Heart left ventricle (tissue), 13 donors: Measurements from ENCODE around the gene MYL11.

Experiments used
- POLR2A ChIP-seq, 2 donors: fragments of 450-650 bp; IDR thresholded peaks; one replicate each; pipeline ENCODE4 v1.6.1; 2017; ENCODE audit warnings: antibody characterized with exemption in 2 of 2, mild to moderate bottlenecking in 2 of 2, moderate library complexity in 2 of 2
- TF ChIP-seq, protein P1 (sequence below), 12 donors: fragments of 200-600 bp; sonication (generic) in 4 of 12; IDR thresholded peaks; one replicate each; pipeline versions ENCODE4 v1.5.0 to v1.8.0; 2018 to 2022; ENCODE audit warnings: antibody characterized with exemption in 12 of 12, mild to moderate bottlenecking in 5 of 12
- donor health status: ischemic (EF 13 %, LVEDD 7.1; RV severe dilation, severe dysfunction).
- donor health status: DM: no; HTN: yes; CAD: no.
- donor health status: DM: no; HTN: no; CAD: no.
- donor health status: ischemic (EF 25% LVEDD 6.9; RV normal size, moderate dysfunction).
- donor health status: ischemic (EF 25% LVEDD 5.7; RV mildly dilated, moderate dysfunction).
- donor health status: ischemic (EF 35%, LVEDD 5.7; RV mildly dilated, moderate dysfunction).
- donor health status: nonischemic (EF 11% LVEDD 7.7; RV severe dilation, severe dysfunction).
- donor health status: DM: yes; HTN: yes; CAD: no.
- donor health status: PGD.
- donor health status: ischemic (EF 29% LVEDD 5.4; RV normal size, mild dysfunction).
- donor health status: nonischemic (EF 23%, LVEDD 6.1; RV moderate dilation, normal function).

DNA sequence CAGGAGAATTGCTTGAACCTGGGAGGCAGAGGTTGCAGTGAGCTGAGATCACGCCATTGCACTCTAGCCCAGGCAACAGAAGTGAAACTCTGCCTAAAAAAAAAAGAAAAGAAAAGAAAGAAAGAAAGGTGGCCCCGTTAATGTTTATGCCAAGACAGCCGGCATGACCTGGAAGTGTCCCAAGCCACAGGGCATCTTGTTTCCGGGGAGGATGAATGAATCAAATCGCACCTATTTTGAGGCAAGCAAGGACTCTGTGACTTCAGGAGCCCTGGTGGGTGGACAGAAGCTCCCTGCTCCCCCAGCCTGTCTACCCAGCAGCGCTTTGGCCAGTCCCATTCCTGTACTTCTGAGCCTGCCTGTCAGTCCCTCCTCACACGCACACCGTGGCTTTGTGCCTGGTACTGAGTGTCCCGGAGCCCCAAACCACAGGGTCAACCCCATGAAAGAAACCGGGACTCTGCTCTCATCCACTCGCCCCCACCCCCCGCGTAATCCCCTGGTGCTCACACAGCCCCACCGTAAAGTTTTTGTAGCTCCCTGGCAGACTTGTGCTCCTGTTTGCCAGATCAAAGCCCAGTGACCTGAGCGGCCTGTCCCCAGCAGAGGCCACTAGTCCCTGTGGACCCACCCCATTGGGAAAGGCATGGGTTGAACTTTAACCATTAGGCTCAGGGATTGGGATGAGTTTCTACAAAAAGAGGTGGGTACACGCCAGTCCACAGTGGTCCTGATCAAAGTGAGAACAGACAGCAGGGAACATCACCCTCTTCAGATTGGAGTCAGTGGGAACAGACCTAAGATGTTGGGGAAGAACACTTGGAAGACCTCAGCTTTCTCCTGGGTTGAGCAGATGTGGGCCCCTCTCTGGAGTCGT, 38.8 kb upstream of the MYL11 start:
- TF ChIP-seq POLR2A (IDR thresholded peaks at IDR 0.05), result no peak
- TF ChIP-seq, protein P1, sequence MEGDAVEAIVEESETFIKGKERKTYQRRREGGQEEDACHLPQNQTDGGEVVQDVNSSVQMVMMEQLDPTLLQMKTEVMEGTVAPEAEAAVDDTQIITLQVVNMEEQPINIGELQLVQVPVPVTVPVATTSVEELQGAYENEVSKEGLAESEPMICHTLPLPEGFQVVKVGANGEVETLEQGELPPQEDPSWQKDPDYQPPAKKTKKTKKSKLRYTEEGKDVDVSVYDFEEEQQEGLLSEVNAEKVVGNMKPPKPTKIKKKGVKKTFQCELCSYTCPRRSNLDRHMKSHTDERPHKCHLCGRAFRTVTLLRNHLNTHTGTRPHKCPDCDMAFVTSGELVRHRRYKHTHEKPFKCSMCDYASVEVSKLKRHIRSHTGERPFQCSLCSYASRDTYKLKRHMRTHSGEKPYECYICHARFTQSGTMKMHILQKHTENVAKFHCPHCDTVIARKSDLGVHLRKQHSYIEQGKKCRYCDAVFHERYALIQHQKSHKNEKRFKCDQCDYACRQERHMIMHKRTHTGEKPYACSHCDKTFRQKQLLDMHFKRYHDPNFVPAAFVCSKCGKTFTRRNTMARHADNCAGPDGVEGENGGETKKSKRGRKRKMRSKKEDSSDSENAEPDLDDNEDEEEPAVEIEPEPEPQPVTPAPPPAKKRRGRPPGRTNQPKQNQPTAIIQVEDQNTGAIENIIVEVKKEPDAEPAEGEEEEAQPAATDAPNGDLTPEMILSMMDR (IDR thresholded peaks at IDR 0.05), result no peak
